Ovary (tissue), 9 donors: ENCODE data around the gene HMBS. TPM values are rescaled to one million over a fixed set of nuclear protein-coding genes. Genes with fewer than 3 reads are reported as not detected.

Experiments
- DNase-seq, 5 donors: peaks; one replicate each; pipeline ENCODE4 v3.0.0-alpha.2; 2019 to 2020
- H3K27ac ChIP-seq, 2 donors: fragments of 200-600 bp; one replicate each; pipeline versions ENCODE4 v1.5.1 to v1.8.0; 2019 to 2022
- H3K27me3 ChIP-seq: fragments of 200-600 bp; one replicate; pipeline ENCODE4 v1.8.0; 2022
- H3K36me3 ChIP-seq: fragments of 200-600 bp; sonication (generic); one replicate; pipeline ENCODE4 v1.5.1; 2019
- H3K4me1 ChIP-seq: one replicate; pipeline ENCODE4 v1.8.1; 2013; ENCODE audit warnings: mild to moderate bottlenecking, moderate library complexity; ENCODE audit not compliant: insufficient read depth
- H3K4me3 ChIP-seq: fragments of 200-600 bp; sonication (generic); one replicate; pipeline ENCODE4 v1.5.1; 2017
- H3K9me3 ChIP-seq, 2 donors: fragments of 200-600 bp in 1 of 2; sonication (generic) in 1 of 2; one replicate each; pipeline versions ENCODE4 v1.5.1 to v1.8.1; 2013 to 2019; ENCODE audit warnings: mild to moderate bottlenecking in 1 of 2, moderate library complexity in 1 of 2
- EP300 ChIP-seq: sonication (generic); formaldehyde crosslinking; IDR thresholded peaks from one replicate; pipeline ENCODE4 v1.6.1; 2017; ENCODE audit warnings: antibody characterized with exemption
- POLR2A ChIP-seq: fragments of 450-650 bp; IDR thresholded peaks from one replicate; pipeline ENCODE4 v1.6.1; 2017; ENCODE audit warnings: antibody characterized with exemption, mild to moderate bottlenecking, moderate library complexity
- WGBS, 3 donors: extraction: QIAGEN DNeasy Blood & Tissue Kit in 1 of 3; methylation state at CpG; one replicate each; pipeline versions ENCODE4 v1.1.5 to v1.1.7; 2013 to 2017; 5-methylcytosine and 5-hydroxymethylcytosine counted together
- intact Hi-C, 4 donors: fragments of 100-400 bp; cut with DNase I; formaldehyde crosslinking; loops; one replicate each; pipeline versions ENCODE4 v1.11.0 to v1.15.1; 2022 to 2023
- polyA plus RNA-seq, 2 donors: library from polyadenylated mRNA; stranded (reverse); fragments of 200-250 nt in 1 of 2; fragments of 350-450 nt in 1 of 2; fragmentation: Illumina TruSeq in 1 of 2; extraction: RNeasy Lipid Tissue Mini Kit (QIAGEN cat#74804) in 1 of 2; gene quantifications; one replicate each; pipeline ENCODE4 v1.2.3, GENCODE V29; 2013 to 2014
- total RNA-seq, 7 donors: library from RNA; depleted of rRNA in 2 of 7; stranded (reverse); fragments of >200 nt in 2 of 7; fragmentation: NEBNext Ultra II Directional in 3 of 7; extraction: Animal tissue kit (Norgen Biotek cat#: 25700) in 3 of 7; gene quantifications; one replicate each; pipeline versions ENCODE4 v1.1.0 to v1.2.4, GENCODE V29; 2016 to 2023
- TF ChIP-seq, protein P1 (sequence below), 3 donors: fragments of 450-650 bp in 2 of 3; fragments of 200-600 bp in 1 of 3; IDR thresholded peaks; one replicate each; pipeline versions ENCODE4 v1.5.1 to v1.8.0; 2016 to 2022; ENCODE audit warnings: antibody characterized with exemption in 3 of 3, mild to moderate bottlenecking in 1 of 3
- donor health status: DM: no; HTN: no; CAD: no; lungs with moderate emphysema.
- donor health status: DM: no; HTN: no; CAD: no.
- donor health status: Bipolar disorder and iron deficiency.
- donor health status: DM: yes; HTN: yes; CAD: no.
- donor health status: DM: no; HTN: no; CAD: no.
- donor health status: DM: yes; HTN: yes; CAD: no.

HMBS gene
- total and polyA plus RNA-seq, 9 donors, result 1.1 to 19.4 (median 7.6) TPM

GRCh38 chr11:119116601-119117000 is 31.9 kb downstream of the HMBS start:
- 63 to 65% (median 64%) methylated on average over 5 of the region's 5 CpGs for WGBS, 3 donors
- no peak for DNase-seq
- Histone ChIP-seq H3K27me3 (no peaks in the 10 kb centered on the region), H3K4me3 (no peak overlapping the region), H3K9me3 (no peaks in the 10 kb centered on the region), H3K27ac (no peak overlapping the region), H3K4me1 (peaks cover 2% of the 10 kb centered on the region), H3K36me3 (no peaks in the 10 kb centered on the region)
- intact Hi-C loops, result no loop called here
- no peak for TF ChIP-seq EP300
- TF ChIP-seq, protein P1, sequence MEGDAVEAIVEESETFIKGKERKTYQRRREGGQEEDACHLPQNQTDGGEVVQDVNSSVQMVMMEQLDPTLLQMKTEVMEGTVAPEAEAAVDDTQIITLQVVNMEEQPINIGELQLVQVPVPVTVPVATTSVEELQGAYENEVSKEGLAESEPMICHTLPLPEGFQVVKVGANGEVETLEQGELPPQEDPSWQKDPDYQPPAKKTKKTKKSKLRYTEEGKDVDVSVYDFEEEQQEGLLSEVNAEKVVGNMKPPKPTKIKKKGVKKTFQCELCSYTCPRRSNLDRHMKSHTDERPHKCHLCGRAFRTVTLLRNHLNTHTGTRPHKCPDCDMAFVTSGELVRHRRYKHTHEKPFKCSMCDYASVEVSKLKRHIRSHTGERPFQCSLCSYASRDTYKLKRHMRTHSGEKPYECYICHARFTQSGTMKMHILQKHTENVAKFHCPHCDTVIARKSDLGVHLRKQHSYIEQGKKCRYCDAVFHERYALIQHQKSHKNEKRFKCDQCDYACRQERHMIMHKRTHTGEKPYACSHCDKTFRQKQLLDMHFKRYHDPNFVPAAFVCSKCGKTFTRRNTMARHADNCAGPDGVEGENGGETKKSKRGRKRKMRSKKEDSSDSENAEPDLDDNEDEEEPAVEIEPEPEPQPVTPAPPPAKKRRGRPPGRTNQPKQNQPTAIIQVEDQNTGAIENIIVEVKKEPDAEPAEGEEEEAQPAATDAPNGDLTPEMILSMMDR (IDR thresholded peaks at IDR 0.05), result no peak
- no peak for TF ChIP-seq POLR2A

DNA sequence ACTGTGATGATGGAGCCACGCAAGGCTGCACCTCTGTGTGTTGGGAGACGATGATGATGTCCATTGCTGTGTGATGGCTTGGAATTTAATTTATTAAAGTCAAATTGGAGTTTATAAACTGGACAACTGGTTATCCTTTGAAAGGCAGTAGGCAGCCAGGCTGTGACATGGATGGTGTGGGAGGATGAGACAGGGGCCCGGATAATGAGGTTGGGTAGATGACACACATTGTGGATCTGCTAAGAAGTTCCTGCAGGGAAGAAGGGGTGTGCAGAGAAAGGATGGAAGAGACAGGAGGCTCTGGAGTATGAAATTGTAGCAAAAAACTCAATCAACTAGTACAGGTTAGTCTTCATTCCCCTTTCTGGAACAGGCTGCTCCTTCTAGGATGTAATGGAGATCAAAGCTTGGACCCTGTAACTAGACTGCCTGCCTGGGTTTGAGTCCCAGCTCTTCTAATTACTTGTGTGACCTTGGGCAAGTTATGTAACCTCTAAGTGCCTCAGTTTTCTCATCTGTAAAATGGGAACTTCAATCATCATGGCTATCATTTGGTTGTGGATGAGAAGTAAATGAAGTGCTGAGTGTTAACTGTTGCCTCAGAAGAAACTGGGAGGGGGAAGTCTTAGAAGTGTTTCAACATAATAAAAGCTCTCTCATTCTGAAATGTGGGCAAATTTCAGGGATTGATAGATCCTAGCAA is 32.5 kb downstream of the HMBS start:
- Histone ChIP-seq H3K27ac (no peak overlapping the region), H3K27me3 (no peaks in the 10 kb centered on the region), H3K9me3 (no peaks in the 10 kb centered on the region), H3K4me3 (no peak overlapping the region), H3K4me1 (peaks cover 4% of the 10 kb centered on the region), H3K36me3 (no peaks in the 10 kb centered on the region)
- intact Hi-C loops, result no loop called here
- TF ChIP-seq, protein P1 (IDR thresholded peaks at IDR 0.05), result no peak
- TF ChIP-seq POLR2A (no peak), EP300 (no peak)
- WGBS, 3 donors, result 85 to 92% (median 90%) methylated on average over 3 of the region's 3 CpGs
- no peak for DNase-seq

DNA sequence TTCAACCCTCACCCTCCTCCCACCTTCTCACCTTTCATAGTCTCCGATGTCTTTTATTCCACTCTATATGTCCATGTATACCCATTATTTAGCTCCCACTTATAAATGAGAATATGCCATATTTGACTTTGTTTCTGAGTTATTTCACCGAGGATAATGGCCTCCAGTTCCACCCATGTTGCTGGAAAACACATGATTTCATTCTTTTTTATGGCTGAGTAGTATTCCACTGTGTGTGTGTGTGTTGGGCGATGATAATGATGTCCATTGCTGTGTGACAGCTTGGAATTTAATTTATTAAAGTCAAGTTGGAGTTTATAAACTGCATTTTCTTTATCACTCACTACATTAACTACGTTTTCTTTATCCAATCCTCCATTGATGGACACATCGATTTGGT is 33.5 kb downstream of the HMBS start:
- TF ChIP-seq, protein P1 (IDR thresholded peaks at IDR 0.05), result no peak
- TF ChIP-seq EP300 (no peak), POLR2A (no peak)
- no peaks in the 10 kb centered on the region for H3K36me3 ChIP-seq
- H3K9me3 ChIP-seq, result no peaks in the 10 kb centered on the region
- H3K4me1 ChIP-seq, result peaks cover 10% of the 10 kb centered on the region
- H3K27me3 ChIP-seq, result no peaks in the 10 kb centered on the region
- H3K27ac ChIP-seq, result no peak overlapping the region
- intact Hi-C loops, result no loop called here
- DNase-seq, result no peak
- no peak overlapping the region for H3K4me3 ChIP-seq
- WGBS, 3 donors, result 94 to 96% (median 94%) methylated on average over 5 of the region's 5 CpGs

GRCh38 chr11:119118946-119119345 is 34.3 kb downstream of the HMBS start:
- H3K9me3 ChIP-seq, result no peaks in the 10 kb centered on the region
- 88 to 92% (median 90%) methylated on average over 1 of the region's 1 CpG for WGBS, 3 donors
- no peak for DNase-seq
- intact Hi-C loops, result no loop called here
- H3K27ac ChIP-seq, result no peak overlapping the region
- TF ChIP-seq EP300 (no peak), POLR2A (no peak)
- TF ChIP-seq, protein P1 (IDR thresholded peaks at IDR 0.05), result no peak
- no peak overlapping the region for H3K4me3 ChIP-seq
- H3K27me3 ChIP-seq, result no peaks in the 10 kb centered on the region
- H3K36me3 ChIP-seq, result no peaks in the 10 kb centered on the region
- H3K4me1 ChIP-seq, result peaks cover 10% of the 10 kb centered on the region
